ENCODE measurements around the gene GRIN3A.
"Not testable (repeated sequence)": the region's sequence is repeated elsewhere in the genome, so short reads cannot be mapped to it uniquely, and the experiment has no call there.

GRIN3A gene

GRCh38 chr9:101631892-101632291 is 106.6 kb downstream of the GRIN3A start:
- no peak for DNase-seq

GRCh38 chr9:101629636-101630035 is 108.8 kb downstream of the GRIN3A start:
- peak; percentile 78 for DNase-seq

GRCh38 chr9:101628173-101628572 is 110.3 kb downstream of the GRIN3A start:
- no peak for DNase-seq

GRCh38 chr9:101626295-101626694 is 112.2 kb downstream of the GRIN3A start:
- DNase-seq = peak; percentile 21

- DNase-seq = no peak
Observed at GRCh38 chr9:101625876-101626275, 112.6 kb downstream of the GRIN3A start.

- no peak for DNase-seq
Observed at GRCh38 chr9:101620452-101620851, 118.0 kb downstream of the GRIN3A start.

GRCh38 chr9:101618698-101619097 is 119.7 kb downstream of the GRIN3A start:
- no peak for DNase-seq

- no peak for DNase-seq
Observed at GRCh38 chr9:101605547-101605946, 132.9 kb downstream of the GRIN3A start.

- DNase-seq = no peak
Observed at GRCh38 chr9:101604296-101604695, 134.2 kb downstream of the GRIN3A start.

GRCh38 chr9:101601904-101602765 is 136.3 kb downstream of the GRIN3A start:
- DNase-seq = peak; percentile 39

- no peak for DNase-seq
Observed at GRCh38 chr9:101594796-101595195, 143.7 kb downstream of the GRIN3A start, which contains the start of gene PPP3R2. Gene PPP3R2 (minus strand): TSS chr9:101594969. CDS start chr9:101594921, 48 bp downstream.

- DNase-seq = no peak
Observed at GRCh38 chr9:101593345-101593744, 145.1 kb downstream of the GRIN3A start.

- DNase-seq = no peak
Observed at GRCh38 chr9:101592788-101593187, 145.7 kb downstream of the GRIN3A start.

- DNase-seq = no peak
Observed at GRCh38 chr9:101591787-101592446, 146.5 kb downstream of the GRIN3A start.

GRCh38 chr9:101590901-101591300 is 147.5 kb downstream of the GRIN3A start:
- no peak for DNase-seq

GRCh38 chr9:101590074-101590473 is 148.4 kb downstream of the GRIN3A start:
- not testable (repeated sequence) for DNase-seq

GRCh38 chr9:101587332-101588043 is 151.0 kb downstream of the GRIN3A start:
- no peak for DNase-seq

GRCh38 chr9:101586651-101587050 is 151.8 kb downstream of the GRIN3A start:
- peak; percentile 80 for DNase-seq

GRCh38 chr9:101585740-101586139 is 152.7 kb downstream of the GRIN3A start:
- DNase-seq = peak; percentile 96

GRCh38 chr9:101582553-101582952 is 155.9 kb downstream of the GRIN3A start:
- no peak for DNase-seq

- peak; percentile 80 for DNase-seq
Observed at GRCh38 chr9:101579711-101580545, 158.5 kb downstream of the GRIN3A start.

- DNase-seq = peak; percentile 75
Observed at GRCh38 chr9:101578378-101578777, 160.1 kb downstream of the GRIN3A start.
